Frontal cortex (tissue), 4 donors: ENCODE measurements around the gene FAM124A. TPM values are rescaled to one million over a fixed set of nuclear protein-coding genes. Genes with fewer than 3 reads are reported as not detected.

Experiments
- DNase-seq, 2 donors: peaks; one replicate each; pipeline ENCODE4 v3.0.0; 2012; ENCODE audit warnings: low spot score in 2 of 2
- FAIRE-seq: peaks from 2 replicates; lab custom pipeline; 2012; peaks lifted over from hg19 to GRCh38; lab: Jason Lieb, UNC
- total RNA-seq: library from RNA; depleted of rRNA; stranded (reverse); fragments of >200 nt; gene quantifications from one replicate; pipeline ENCODE4 v1.2.3, GENCODE V29; 2014
- donor health status: control.
- donor health status: control.
- donor health status: control.

FAM124A gene
- total RNA-seq, 1 donor from 2014 or later, result 8.6 TPM

GRCh38 chr13:51237887-51238286, 15.7 kb downstream of the FAM124A start:
- no peak for FAIRE-seq
- DNase-seq, result no peak

- no peak for FAIRE-seq
Observed at GRCh38 chr13:51240178-51240577, 18.0 kb downstream of the FAM124A start.

GRCh38 chr13:51240958-51241357, 18.8 kb downstream of the FAM124A start:
- DNase-seq (no peak), FAIRE-seq (no peak)

More at GRCh38 chr13:51240178-51240577, 18.0 kb downstream of the FAM124A start:
- DNase-seq, result no peak

GRCh38 chr13:51241720-51242119, 19.5 kb downstream of the FAM124A start:
- FAIRE-seq (no peak), DNase-seq (no peak)

GRCh38 chr13:51243227-51243626, 21.0 kb downstream of the FAM124A start:
- FAIRE-seq (no peak), DNase-seq (no peak)

GRCh38 chr13:51243832-51244231, 21.6 kb downstream of the FAM124A start:
- FAIRE-seq, result no peak
- no peak for DNase-seq

- no peak for FAIRE-seq
- DNase-seq, result no peak
Observed at GRCh38 chr13:51244637-51245405, 22.6 kb downstream of the FAM124A start.

- FAIRE-seq, result no peak
- no peak for DNase-seq
Observed at GRCh38 chr13:51245583-51245982, 23.4 kb downstream of the FAM124A start.

- FAIRE-seq, result no peak
- DNase-seq, result no peak
Observed at GRCh38 chr13:51246025-51246417, 23.8 kb downstream of the FAM124A start.

- FAIRE-seq, result no peak
- DNase-seq, result peak; percentile 54 to 68
Observed at GRCh38 chr13:51246418-51247277, 24.4 kb downstream of the FAM124A start.

GRCh38 chr13:51249255-51249654, 27.1 kb downstream of the FAM124A start:
- FAIRE-seq (no peak), DNase-seq (no peak)

- FAIRE-seq, result no peak
- no peak for DNase-seq
Observed at GRCh38 chr13:51249770-51250741, 27.9 kb downstream of the FAM124A start.

GRCh38 chr13:51251480-51251879, 29.3 kb downstream of the FAM124A start:
- FAIRE-seq (no peak), DNase-seq (no peak)

- DNase-seq (no peak), FAIRE-seq (no peak)
Observed at GRCh38 chr13:51252954-51253532, 30.8 kb downstream of the FAM124A start.

GRCh38 chr13:51255556-51255955, 33.4 kb downstream of the FAM124A start:
- DNase-seq (no peak), FAIRE-seq (no peak)

- FAIRE-seq (no peak), DNase-seq (no peak)
Observed at GRCh38 chr13:51257187-51257586, 35.0 kb downstream of the FAM124A start.

GRCh38 chr13:51258612-51259548, 36.7 kb downstream of the FAM124A start:
- no peak for FAIRE-seq
- DNase-seq, result no peak

- DNase-seq (no peak), FAIRE-seq (no peak)
Observed at GRCh38 chr13:51260154-51260553, 38.0 kb downstream of the FAM124A start.
